GM23338 (cell line): ENCODE measurements around the gene ATAD2B.

Experiments
- CREB1 ChIP-seq: fragments of 250-450 bp; sonication (Bioruptor Pico); IDR thresholded peaks from 2 replicates; pipeline ENCODE4 v1.5.0; 2020; ENCODE audit warnings: low read depth, mild to moderate bottlenecking, moderate library complexity
- CTCF ChIP-seq, 2 experiments: fragments of 200-600 bp in 1 of 2; sonication (generic) in 1 of 2; conservative IDR thresholded peaks; 2 replicates each; pipeline versions ENCODE4 v1.5.1 to v1.6.1; 2016 to 2017; ENCODE audit warnings: antibody characterized with exemption in 2 of 2, low read depth in 2 of 2, mild to moderate bottlenecking in 2 of 2, moderate library complexity in 1 of 2
- ETS1 ChIP-seq: IDR thresholded peaks from 2 replicates; pipeline ENCODE4 v1.6.1; 2016; ENCODE audit warnings: antibody characterized with exemption
- EZH2 ChIP-seq: fragments of 200-600 bp; sonication (generic); IDR thresholded peaks from one replicate; pipeline ENCODE4 v1.8.0; 2017; ENCODE audit warnings: antibody characterized with exemption, mild to moderate bottlenecking, low read depth; ENCODE audit not compliant: unreplicated experiment
- EZH2phosphoT487 ChIP-seq: fragments of 200-600 bp; sonication (generic); IDR thresholded peaks from one replicate; pipeline ENCODE4 v1.8.1; 2018; ENCODE audit warnings: antibody characterized with exemption; ENCODE audit not compliant: unreplicated experiment
- JUNB ChIP-seq: IDR thresholded peaks from one replicate; pipeline ENCODE4 v1.6.1; 2016; ENCODE audit warnings: antibody characterized with exemption; ENCODE audit not compliant: unreplicated experiment
- POLR2AphosphoS5 ChIP-seq: IDR thresholded peaks from 2 replicates; pipeline ENCODE4 v1.6.1; 2016; ENCODE audit warnings: antibody characterized with exemption, low read depth
- REST ChIP-seq: IDR thresholded peaks from one replicate; pipeline ENCODE4 v1.6.1; 2018; ENCODE audit warnings: antibody characterized with exemption; ENCODE audit not compliant: unreplicated experiment
- STAT1 ChIP-seq: IDR thresholded peaks from one replicate; pipeline ENCODE4 v1.6.1; 2016; ENCODE audit warnings: antibody characterized with exemption; ENCODE audit not compliant: unreplicated experiment
- ZNF114 ChIP-seq: fragments of 250-450 bp; sonication (Bioruptor Pico); IDR thresholded peaks from 2 replicates; pipeline ENCODE4 v1.5.0; 2020; ENCODE audit warnings: mild to moderate bottlenecking, moderate library complexity
- ZNF331 ChIP-seq: fragments of 250-450 bp; sonication (Bioruptor Pico); IDR thresholded peaks from 2 replicates; pipeline ENCODE4 v1.5.0; 2020; ENCODE audit warnings: low read depth, mild to moderate bottlenecking, moderate library complexity

GRCh38 chr2:23850564-23851256 is 76.2 kb downstream of the ATAD2B start:
- TF ChIP-seq CTCF (conservative IDR thresholded peaks at IDR 0.05; ENCODE audit: low read depth in 2 of 2) (no peak), POLR2AphosphoS5 (no peak), EZH2 (no peak), EZH2phosphoT487 (no peak), REST (no peak), STAT1 (no peak), ETS1 (no peak), CREB1 (CRISPR knock-in tag) (no peak), ZNF331 (CRISPR knock-in tag) (no peak), ZNF114 (CRISPR knock-in tag) (no peak), JUNB (no peak)
